ENCODE measurements around the gene FRS3. TPM values are rescaled to one million over a fixed set of nuclear protein-coding genes. Genes with fewer than 3 reads are reported as not detected.

Gene FRS3
- total and polyA plus RNA-seq, 2 of the 8 experiments (the other 6 are each of a cell fraction or from before 2014, with no cell fraction given) = 3.4 to 4.4 TPM

DNA sequence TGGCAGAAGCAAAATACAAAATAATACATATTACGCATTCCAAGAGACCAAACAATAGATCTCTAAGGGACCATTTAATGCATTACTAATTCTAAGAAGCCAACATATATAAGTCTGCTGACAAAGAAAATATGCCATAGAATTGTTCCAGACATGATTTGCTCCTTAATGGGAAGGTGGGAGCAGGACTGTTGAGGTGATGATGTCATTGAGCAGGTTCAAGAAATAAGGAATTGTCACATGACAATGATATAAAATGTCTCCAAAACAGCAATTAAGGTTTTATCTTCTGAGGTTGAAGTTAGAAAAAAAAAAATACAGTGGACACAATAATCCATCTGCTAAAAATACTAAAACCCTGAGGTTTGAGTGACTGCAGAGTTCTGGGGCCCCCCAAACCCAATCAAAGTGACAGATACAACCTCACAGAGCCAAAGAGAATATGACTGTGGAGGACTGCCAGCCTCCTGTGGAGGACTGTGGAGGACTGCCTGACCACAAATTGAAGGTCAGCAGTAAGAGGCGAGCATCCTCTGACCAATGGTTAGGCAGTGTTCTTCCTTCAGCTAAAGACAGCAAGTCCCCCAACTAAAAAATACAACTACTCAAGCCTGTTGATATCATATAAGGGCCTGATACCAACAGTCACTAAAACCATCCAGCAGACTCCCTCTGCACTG is 46.8 kb upstream of the FRS3 start (continued):
- TF ChIP-seq ATF2 (IDR thresholded peaks at IDR 0.05; ENCODE audit: low read length) (no peak), BCL11A (IDR thresholded peaks at IDR 0.05; ENCODE audit: low read depth in 2 of 2, low read length in 2 of 2) (no peak), EGR1 (IDR thresholded peaks at IDR 0.05; ENCODE audit: borderline replicate concordance, low read depth, low read length) (no peak), YY1 (IDR thresholded peaks at IDR 0.05; ENCODE audit: low read depth, low read length) (no peak), TBP (IDR thresholded peaks at IDR 0.05; ENCODE audit: low read depth, low read length) (no peak), TAF1 (IDR thresholded peaks at IDR 0.05; ENCODE audit: low read depth, low read length) (no peak)
